ENCODE data around the gene DOK7. TPM values are rescaled to one million over a fixed set of nuclear protein-coding genes. Genes with fewer than 3 reads are reported as not detected.

The DOK7 gene
- polyA plus RNA-seq, 1 experiment = not detected

GRCh38 chr4:3493720-3494461 is 30.8 kb downstream of the DOK7 start:
- no peak overlapping the region for H3K4me3 ChIP-seq (ENCODE audit: low read depth, low read length)
- H3K27ac ChIP-seq (ENCODE audit: low read depth, low read length) = no peak overlapping the region
- DNase-seq (ENCODE audit: low read depth, low spot score) = no peak
- CTCF ChIA-PET = interaction anchor here (3.8 kb wide), 1 partner anchor 13 kb away, joined by 33 read pairs; no protein-coding TSS in a partner anchor
- no peaks in the 10 kb centered on the region; the same call in 1 of the 2 replicates for H3K9me3 ChIP-seq (ENCODE audit: control insufficient read depth, insufficient read depth, low read length)
- peaks cover 8% of the 10 kb centered on the region for H3K27me3 ChIP-seq (ENCODE audit: control insufficient read depth, insufficient read depth, low read length)
- POLR2A ChIA-PET = no interaction called here
- no peak for TF ChIP-seq CTCF (IDR thresholded peaks at IDR 0.05; ENCODE audit: low read depth, low read length)

GRCh38 chr4:3494462-3494871 is 31.4 kb downstream of the DOK7 start:
- ChIA-PET CTCF (interaction anchor here (3.8 kb wide), 1 partner anchor 14 kb away, joined by 33 read pairs; no protein-coding TSS in a partner anchor), POLR2A (no interaction called here)
- H3K27ac ChIP-seq (ENCODE audit: low read depth, low read length) = no peak overlapping the region
- TF ChIP-seq CTCF (IDR thresholded peaks at IDR 0.05; ENCODE audit: low read depth, low read length) = no peak
- DNase-seq (ENCODE audit: low read depth, low spot score) = no peak
- peaks cover 8% of the 10 kb centered on the region for H3K27me3 ChIP-seq (ENCODE audit: control insufficient read depth, insufficient read depth, low read length)
- no peak overlapping the region for H3K4me3 ChIP-seq (ENCODE audit: low read depth, low read length)
- H3K9me3 ChIP-seq (ENCODE audit: control insufficient read depth, insufficient read depth, low read length) = no peaks in the 10 kb centered on the region; the same call in 1 of the 2 replicates

GRCh38 chr4:3495204-3495975 is 32.3 kb downstream of the DOK7 start:
- peaks cover 8% of the 10 kb centered on the region for H3K27me3 ChIP-seq (ENCODE audit: control insufficient read depth, insufficient read depth, low read length)
- DNase-seq (ENCODE audit: low read depth, low spot score) = no peak
- no peaks in the 10 kb centered on the region; the same call in 1 of the 2 replicates for H3K9me3 ChIP-seq (ENCODE audit: control insufficient read depth, insufficient read depth, low read length)
- H3K4me3 ChIP-seq (ENCODE audit: low read depth, low read length) = no peak overlapping the region
- TF ChIP-seq CTCF (IDR thresholded peaks at IDR 0.05; ENCODE audit: low read depth, low read length) = no peak
- ChIA-PET POLR2A (no interaction called here), CTCF (interaction anchor here (1.5 kb wide), 1 partner anchor 15 kb away, joined by 5 read pairs; no protein-coding TSS in a partner anchor)
- no peak overlapping the region for H3K27ac ChIP-seq (ENCODE audit: low read depth, low read length)

- no peak overlapping the region for H3K4me3 ChIP-seq (ENCODE audit: low read depth, low read length)
- ChIA-PET POLR2A (no interaction called here), CTCF (interaction anchor here (1.5 kb wide), 1 partner anchor 16 kb away, joined by 5 read pairs; no protein-coding TSS in a partner anchor)
- DNase-seq (ENCODE audit: low read depth, low spot score) = no peak
- H3K27me3 ChIP-seq (ENCODE audit: control insufficient read depth, insufficient read depth, low read length) = peaks cover 8% of the 10 kb centered on the region
- no peaks in the 10 kb centered on the region; the same call in 1 of the 2 replicates for H3K9me3 ChIP-seq (ENCODE audit: control insufficient read depth, insufficient read depth, low read length)
- TF ChIP-seq CTCF (IDR thresholded peaks at IDR 0.05; ENCODE audit: low read depth, low read length) = no peak
- H3K27ac ChIP-seq (ENCODE audit: low read depth, low read length) = no peak overlapping the region
Observed at GRCh38 chr4:3496021-3496420, 32.9 kb downstream of the DOK7 start.

GRCh38 chr4:3497095-3497494 is 34.0 kb downstream of the DOK7 start:
- peaks cover 4% of the 10 kb centered on the region for H3K27me3 ChIP-seq (ENCODE audit: control insufficient read depth, insufficient read depth, low read length)
- H3K27ac ChIP-seq (ENCODE audit: low read depth, low read length) = no peak overlapping the region
- CTCF ChIA-PET = no interaction called here

More at GRCh38 chr4:3497095-3497494, 34.0 kb downstream of the DOK7 start:
- POLR2A ChIA-PET = no interaction called here
- Histone ChIP-seq H3K4me3 (ENCODE audit: low read depth, low read length) (no peak overlapping the region), H3K9me3 (ENCODE audit: control insufficient read depth, insufficient read depth, low read length) (no peaks in the 10 kb centered on the region; the same call in 1 of the 2 replicates)
- no peak for TF ChIP-seq CTCF (IDR thresholded peaks at IDR 0.05; ENCODE audit: low read depth, low read length)
- DNase-seq (ENCODE audit: low read depth, low spot score) = no peak
